H1 (cell line): Measurements from ENCODE around the gene MAPK9.

Experiments
- BRCA1 ChIP-seq: IDR thresholded peaks from 2 replicates; pipeline ENCODE4 v1.6.1; 2012; ENCODE audit warnings: low read depth, low read length, improper control_type of control experiment
- EZH2 ChIP-seq: fragments of 200-600 bp; sonication (generic); IDR thresholded peaks from 2 replicates; pipeline ENCODE4 v1.7.1; 2012; ENCODE audit warnings: low read depth, mild to moderate bottlenecking, moderate library complexity, low read length, inconsistent platforms; ENCODE audit not compliant: severe bottlenecking
- TEAD4 ChIP-seq: IDR thresholded peaks from 2 replicates; pipeline ENCODE4 v1.6.1; 2012; ENCODE audit warnings: low read depth, low read length, inconsistent platforms, mixed read lengths
- ZNF274 ChIP-seq: IDR thresholded peaks from 2 replicates; pipeline ENCODE4 v1.7.0; 2012; ENCODE audit warnings: low read length, borderline replicate concordance; ENCODE audit errors: extremely low read depth
- TF ChIP-seq, protein P1 (sequence below), 3 experiments: IDR thresholded peaks; 1 replicate in 2 of 3; 2 replicates in 1 of 3; pipeline versions ENCODE4 v1.5.1 to v1.6.1; 2011; ENCODE audit warnings: low read length in 3 of 3, mild to moderate bottlenecking in 3 of 3, inconsistent platforms in 2 of 3, low read depth in 1 of 3, moderate library complexity in 1 of 3; ENCODE audit not compliant: insufficient read depth in 1 of 3; ENCODE audit errors: control extremely low read depth in 1 of 3

DNA sequence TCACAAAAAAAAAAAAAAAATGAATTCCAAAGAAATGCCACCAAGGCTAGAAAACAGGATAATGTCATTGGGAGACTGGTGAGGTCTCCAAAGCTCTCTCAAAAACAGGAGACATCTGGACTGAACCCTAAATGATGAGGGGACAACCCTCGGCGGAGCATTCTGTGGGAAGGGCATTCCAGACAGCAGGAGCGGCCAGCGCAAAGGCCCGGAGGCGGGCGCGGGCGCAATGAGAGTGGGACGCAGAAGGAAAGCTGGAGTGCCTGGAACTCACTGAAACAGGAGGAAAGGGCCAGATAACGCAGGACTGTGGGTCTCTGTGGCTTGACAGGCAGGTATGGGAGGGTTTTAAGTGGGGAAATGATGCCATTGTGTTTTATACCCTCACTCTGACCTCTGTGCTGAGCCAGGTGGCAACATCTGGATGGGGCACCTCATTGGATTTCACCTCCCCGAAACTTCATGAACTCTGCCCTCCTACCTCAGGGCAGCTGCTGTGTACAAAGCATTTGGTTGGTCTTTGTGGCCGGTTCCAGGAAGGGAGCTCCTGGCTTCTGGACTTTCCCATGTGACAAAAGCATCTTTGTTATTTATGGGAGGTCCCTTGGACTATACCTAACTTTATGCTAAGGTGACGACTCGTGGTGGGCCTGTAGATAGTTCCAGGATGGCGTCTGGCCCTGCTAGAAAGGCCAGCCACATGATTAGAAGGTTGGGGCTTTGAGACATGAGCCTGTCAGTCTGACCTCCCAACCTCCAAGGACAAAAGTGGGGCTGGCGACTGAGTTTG lies 11.5 kb upstream of the MAPK9 start:
- TF ChIP-seq, protein P1, sequence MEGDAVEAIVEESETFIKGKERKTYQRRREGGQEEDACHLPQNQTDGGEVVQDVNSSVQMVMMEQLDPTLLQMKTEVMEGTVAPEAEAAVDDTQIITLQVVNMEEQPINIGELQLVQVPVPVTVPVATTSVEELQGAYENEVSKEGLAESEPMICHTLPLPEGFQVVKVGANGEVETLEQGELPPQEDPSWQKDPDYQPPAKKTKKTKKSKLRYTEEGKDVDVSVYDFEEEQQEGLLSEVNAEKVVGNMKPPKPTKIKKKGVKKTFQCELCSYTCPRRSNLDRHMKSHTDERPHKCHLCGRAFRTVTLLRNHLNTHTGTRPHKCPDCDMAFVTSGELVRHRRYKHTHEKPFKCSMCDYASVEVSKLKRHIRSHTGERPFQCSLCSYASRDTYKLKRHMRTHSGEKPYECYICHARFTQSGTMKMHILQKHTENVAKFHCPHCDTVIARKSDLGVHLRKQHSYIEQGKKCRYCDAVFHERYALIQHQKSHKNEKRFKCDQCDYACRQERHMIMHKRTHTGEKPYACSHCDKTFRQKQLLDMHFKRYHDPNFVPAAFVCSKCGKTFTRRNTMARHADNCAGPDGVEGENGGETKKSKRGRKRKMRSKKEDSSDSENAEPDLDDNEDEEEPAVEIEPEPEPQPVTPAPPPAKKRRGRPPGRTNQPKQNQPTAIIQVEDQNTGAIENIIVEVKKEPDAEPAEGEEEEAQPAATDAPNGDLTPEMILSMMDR (IDR thresholded peaks at IDR 0.05; ENCODE audit: control extremely low read depth in 1 of 3, insufficient read depth in 1 of 3, low read depth in 1 of 3, low read length in 3 of 3) = no peak
- no peak for TF ChIP-seq TEAD4
- TF ChIP-seq ZNF274 = no peak
- no peak for TF ChIP-seq BRCA1
- no peak for TF ChIP-seq EZH2
